ENCODE data around the gene ZNF668. TPM values are rescaled to one million over a fixed set of nuclear protein-coding genes. Genes with fewer than 3 reads are reported as not detected.

ZNF668 gene
- total and polyA plus RNA-seq, 8 donors = 5.7 to 14.2 (median 10.0) TPM; not detected in 1

DNA sequence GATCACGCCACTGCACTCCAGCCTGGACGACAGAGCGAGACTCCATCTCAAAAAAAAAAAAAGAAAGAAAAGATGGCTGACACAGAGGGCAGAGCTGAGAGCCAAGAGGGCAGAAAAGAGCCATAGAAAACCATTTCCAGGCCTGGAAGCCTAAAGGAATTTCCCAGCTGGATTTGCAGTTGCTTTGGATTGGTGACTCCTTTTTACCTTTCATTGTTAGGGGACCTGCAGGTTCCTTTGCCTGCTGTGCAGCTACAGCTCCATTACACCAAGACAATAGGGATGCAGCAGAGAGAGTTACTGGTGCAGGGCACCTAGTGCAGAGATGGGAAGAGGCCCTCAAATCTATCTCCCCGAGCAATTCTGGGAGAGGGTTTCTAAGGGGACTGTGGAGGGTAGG lies 18.4 kb downstream of the ZNF668 start:
- TF ChIP-seq POLR2AphosphoS5 (IDR thresholded peaks at IDR 0.05) (no peak), EP300 (IDR thresholded peaks at IDR 0.05) (no peak), POLR2A (IDR thresholded peaks at IDR 0.05) (no peak)
- TF ChIP-seq, protein P1, sequence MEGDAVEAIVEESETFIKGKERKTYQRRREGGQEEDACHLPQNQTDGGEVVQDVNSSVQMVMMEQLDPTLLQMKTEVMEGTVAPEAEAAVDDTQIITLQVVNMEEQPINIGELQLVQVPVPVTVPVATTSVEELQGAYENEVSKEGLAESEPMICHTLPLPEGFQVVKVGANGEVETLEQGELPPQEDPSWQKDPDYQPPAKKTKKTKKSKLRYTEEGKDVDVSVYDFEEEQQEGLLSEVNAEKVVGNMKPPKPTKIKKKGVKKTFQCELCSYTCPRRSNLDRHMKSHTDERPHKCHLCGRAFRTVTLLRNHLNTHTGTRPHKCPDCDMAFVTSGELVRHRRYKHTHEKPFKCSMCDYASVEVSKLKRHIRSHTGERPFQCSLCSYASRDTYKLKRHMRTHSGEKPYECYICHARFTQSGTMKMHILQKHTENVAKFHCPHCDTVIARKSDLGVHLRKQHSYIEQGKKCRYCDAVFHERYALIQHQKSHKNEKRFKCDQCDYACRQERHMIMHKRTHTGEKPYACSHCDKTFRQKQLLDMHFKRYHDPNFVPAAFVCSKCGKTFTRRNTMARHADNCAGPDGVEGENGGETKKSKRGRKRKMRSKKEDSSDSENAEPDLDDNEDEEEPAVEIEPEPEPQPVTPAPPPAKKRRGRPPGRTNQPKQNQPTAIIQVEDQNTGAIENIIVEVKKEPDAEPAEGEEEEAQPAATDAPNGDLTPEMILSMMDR (IDR thresholded peaks at IDR 0.05) = no peak
- intact Hi-C loops (cut with DNase I; ENCODE audit: low total_unique reads) = no loop called here
- Histone ChIP-seq H3K9me3 (no peaks in the 10 kb centered on the region), H3K27me3 (no peaks in the 10 kb centered on the region), H3K4me3 (no peak overlapping the region), H3K4me1 (no peaks in the 10 kb centered on the region), H3K36me3 (peaks cover 2 to 23% (median 8%) of the 10 kb centered on the region in 4 donors), H3K27ac (no peak overlapping the region)
- 85 to 93% (median 90%) methylated on average over 4 of the region's 4 CpGs for WGBS, 5 donors
- no peak for DNase-seq

DNA sequence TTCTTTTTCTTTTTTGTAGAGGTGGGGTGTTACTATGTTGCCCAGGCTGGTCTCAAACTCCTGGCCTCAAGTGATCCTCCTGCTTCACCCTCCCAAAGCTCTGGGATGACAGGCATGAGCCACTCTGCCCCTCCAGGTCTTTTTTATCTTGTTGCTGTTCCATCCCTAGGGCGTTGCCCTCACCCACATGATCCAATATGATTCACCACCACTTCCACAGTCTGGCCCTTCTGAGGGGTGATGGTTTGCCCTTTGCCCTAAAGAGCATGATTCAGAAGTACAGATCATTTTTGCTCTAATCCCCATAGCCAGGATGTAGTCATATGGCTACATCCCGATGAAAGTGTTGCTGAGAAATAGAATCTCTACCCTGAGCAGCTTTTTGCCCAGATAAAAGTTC lies 21.9 kb downstream of the ZNF668 start:
- TF ChIP-seq, protein P1 (IDR thresholded peaks at IDR 0.05) = no peak
- TF ChIP-seq POLR2AphosphoS5 (IDR thresholded peaks at IDR 0.05) (no peak), EP300 (IDR thresholded peaks at IDR 0.05) (no peak), POLR2A (IDR thresholded peaks at IDR 0.05) (no peak)
- Histone ChIP-seq H3K36me3 (no peaks in the 10 kb centered on the region), H3K9me3 (no peaks in the 10 kb centered on the region), H3K27me3 (no peaks in the 10 kb centered on the region), H3K4me3 (no peak overlapping the region), H3K4me1 (no peaks in the 10 kb centered on the region), H3K27ac (no peak overlapping the region)
- DNase-seq = no peak
- 38 to 66% (median 62%) methylated on average over 2 of the region's 2 CpGs for WGBS, 5 donors
- intact Hi-C loops (cut with DNase I; ENCODE audit: low total_unique reads) = no loop called here

DNA sequence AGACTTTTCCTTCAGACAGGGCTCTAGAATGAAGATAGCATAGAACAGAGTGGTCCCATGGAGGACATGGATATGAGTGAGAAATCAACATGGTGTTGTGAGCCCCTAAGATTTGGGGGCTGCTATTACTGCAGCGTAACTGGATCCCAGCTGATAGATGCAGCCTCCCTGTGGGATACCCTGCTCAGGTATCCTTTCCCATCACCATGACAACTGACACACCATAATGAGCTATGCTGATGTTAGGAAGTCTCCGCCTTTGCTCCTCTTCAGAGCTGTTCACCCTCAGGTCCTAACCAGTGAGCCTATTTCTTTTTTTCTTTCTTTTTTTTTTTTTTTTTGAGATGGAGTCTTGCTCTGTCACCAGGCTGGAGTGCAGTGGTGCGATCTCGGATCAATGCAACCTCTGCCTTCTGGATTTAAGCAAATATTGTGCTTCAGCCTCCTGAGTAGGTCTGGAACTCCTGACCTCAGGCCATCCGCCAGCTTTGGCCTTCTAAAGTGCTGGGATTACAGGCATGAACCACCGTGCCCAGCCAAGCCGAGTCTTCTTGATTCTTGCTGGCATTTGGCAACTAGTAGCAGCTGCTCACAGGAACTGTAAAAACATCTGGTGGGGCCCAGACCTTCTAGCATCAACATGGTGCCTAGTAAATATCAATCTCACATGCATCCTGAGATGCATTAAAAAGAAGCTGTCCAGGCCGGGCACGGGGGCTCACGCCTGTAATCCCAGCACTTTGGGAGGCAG lies 23.6 kb downstream of the ZNF668 start:
- Histone ChIP-seq H3K27ac (no peak overlapping the region), H3K27me3 (no peaks in the 10 kb centered on the region), H3K9me3 (no peaks in the 10 kb centered on the region), H3K4me3 (no peak overlapping the region), H3K36me3 (no peaks in the 10 kb centered on the region), H3K4me1 (no peaks in the 10 kb centered on the region)
- no peak for TF ChIP-seq POLR2A (IDR thresholded peaks at IDR 0.05)
- TF ChIP-seq EP300 (IDR thresholded peaks at IDR 0.05) = no peak
- no peak for TF ChIP-seq POLR2AphosphoS5 (IDR thresholded peaks at IDR 0.05)
- TF ChIP-seq, protein P1 (IDR thresholded peaks at IDR 0.05) = no peak
- intact Hi-C loops (cut with DNase I; ENCODE audit: low total_unique reads) = no loop called here
- WGBS, 5 donors = 64 to 74% (median 67%) methylated on average over 10 of the region's 10 CpGs
- DNase-seq = no peak

GRCh38 chr16:31043898-31044481 lies 30.1 kb downstream of the ZNF668 start:
- intact Hi-C loops (cut with DNase I; ENCODE audit: low total_unique reads) = no loop called here
- Histone ChIP-seq H3K4me1 (peaks cover 0 to 7% (median 3%) of the 10 kb centered on the region in 4 donors), H3K27me3 (no peaks in the 10 kb centered on the region), H3K9me3 (no peaks in the 10 kb centered on the region), H3K4me3 (no peak overlapping the region), H3K36me3 (peaks cover 16 to 47% (median 45%) of the 10 kb centered on the region in 4 donors), H3K27ac (no peak overlapping the region)
- no peak for DNase-seq
- no peak for TF ChIP-seq POLR2AphosphoS5 (IDR thresholded peaks at IDR 0.05)
- TF ChIP-seq, protein P1 (IDR thresholded peaks at IDR 0.05) = no peak
- TF ChIP-seq EP300 (IDR thresholded peaks at IDR 0.05) = no peak
- TF ChIP-seq POLR2A (IDR thresholded peaks at IDR 0.05) = no peak
- WGBS, 5 donors = 84 to 90% (median 86%) methylated on average over 4 of the region's 4 CpGs

Measured in stomach (tissue), 9 donors.